Neural progenitor cell (in vitro differentiated cells): Measurements from ENCODE around the gene MTF2. TPM values are rescaled to one million over a fixed set of nuclear protein-coding genes. Genes with fewer than 3 reads are reported as not detected.

ENCODE experiments used
- DNase-seq: peaks from one replicate; pipeline ENCODE4 v3.0.0-alpha.2; 2016; ENCODE audit warnings: low spot score
- H2AFZ ChIP-seq: fragments of 200-600 bp; sonication (generic); replicated peaks from 2 replicates; pipeline ENCODE4 v1.6.1; 2016; ENCODE audit warnings: antibody characterized with exemption
- H3F3A ChIP-seq: fragments of 200-600 bp; sonication (generic); 2 replicates; pipeline ENCODE4 v1.6.1; 2016; ENCODE audit warnings: antibody characterized with exemption, low read depth
- H3K27ac ChIP-seq: fragments of 200-600 bp; sonication (generic); 2 replicates; pipeline ENCODE4 v1.5.1; 2016; ENCODE audit warnings: mild to moderate bottlenecking
- H3K27me3 ChIP-seq: fragments of 200-600 bp; sonication (generic); 2 replicates; pipeline ENCODE4 v1.6.1; 2016; ENCODE audit warnings: mild to moderate bottlenecking, moderate library complexity
- H3K36me3 ChIP-seq: fragments of 200-600 bp; sonication (generic); 2 replicates; pipeline ENCODE4 v1.5.1; 2016
- H3K4me1 ChIP-seq: fragments of 200-600 bp; sonication (generic); 2 replicates; pipeline ENCODE4 v1.6.1; 2016; ENCODE audit warnings: mixed run types
- H3K4me2 ChIP-seq: fragments of 200-600 bp; sonication (generic); 2 replicates; pipeline ENCODE4 v1.6.1; 2016
- H3K4me3 ChIP-seq: fragments of 200-600 bp; sonication (generic); 2 replicates; pipeline ENCODE4 v1.5.1; 2016
- H3K79me2 ChIP-seq: fragments of 200-600 bp; sonication (generic); 2 replicates; pipeline ENCODE4 v1.6.1; 2016; ENCODE audit warnings: low read depth
- H3K9ac ChIP-seq: fragments of 200-600 bp; sonication (generic); 2 replicates; pipeline ENCODE4 v1.6.1; 2016
- H3K9me3 ChIP-seq: fragments of 200-600 bp; sonication (generic); 2 replicates; pipeline ENCODE4 v1.5.1; 2016; ENCODE audit warnings: low read depth
- H4K20me1 ChIP-seq: fragments of 200-600 bp; sonication (generic); 2 replicates; pipeline ENCODE4 v1.6.1; 2016; ENCODE audit warnings: low read depth
- H3K27ac Mint-ChIP-seq: 3 replicates; pipeline ENCODE4 v1.8.0; 2021; ENCODE audit warnings: mixed read lengths
- H3K27me3 Mint-ChIP-seq: 2 replicates; pipeline ENCODE4 v1.8.0; 2022; ENCODE audit warnings: low read depth, mild to moderate bottlenecking, inconsistent platforms, moderate library complexity, mixed read lengths; ENCODE audit not compliant: insufficient read depth
- H3K36me3 Mint-ChIP-seq: 3 replicates; pipeline ENCODE4 v1.8.0; 2021; ENCODE audit warnings: mixed read lengths
- H3K4me1 Mint-ChIP-seq: 3 replicates; pipeline ENCODE4 v1.8.0; 2021; ENCODE audit warnings: mixed read lengths
- H3K4me3 Mint-ChIP-seq: 3 replicates; pipeline ENCODE4 v1.8.0; 2021; ENCODE audit warnings: mild to moderate bottlenecking, moderate library complexity, mixed read lengths
- H3K9me3 Mint-ChIP-seq: 3 replicates; pipeline ENCODE4 v1.8.0; 2020; ENCODE audit warnings: mixed read lengths
- EZH2 ChIP-seq: fragments of 200-600 bp; sonication (generic); IDR thresholded peaks from 2 replicates; pipeline ENCODE4 v1.6.1; 2017; ENCODE audit warnings: antibody characterized with exemption, mild to moderate bottlenecking, moderate library complexity
- EZH2phosphoT487 ChIP-seq: fragments of 200-600 bp; sonication (generic); IDR thresholded peaks from 2 replicates; pipeline ENCODE4 v1.6.1; 2017; ENCODE audit warnings: antibody characterized with exemption
- total RNA-seq: library from RNA; depleted of rRNA; stranded (reverse); fragments of >200 nt; gene quantifications from 2 replicates; pipeline ENCODE4 v1.2.3, GENCODE V29; 2015; ENCODE audit warnings: low replicate concordance
- TF ChIP-seq, protein P1 (sequence below): fragments of 200-600 bp; sonication (generic); IDR thresholded peaks from 2 replicates; pipeline ENCODE4 v1.5.1; 2017; ENCODE audit warnings: antibody characterized with exemption, mild to moderate bottlenecking

Gene MTF2
- total RNA-seq, 1 donor from 2014 or later: 149 TPM

DNA sequence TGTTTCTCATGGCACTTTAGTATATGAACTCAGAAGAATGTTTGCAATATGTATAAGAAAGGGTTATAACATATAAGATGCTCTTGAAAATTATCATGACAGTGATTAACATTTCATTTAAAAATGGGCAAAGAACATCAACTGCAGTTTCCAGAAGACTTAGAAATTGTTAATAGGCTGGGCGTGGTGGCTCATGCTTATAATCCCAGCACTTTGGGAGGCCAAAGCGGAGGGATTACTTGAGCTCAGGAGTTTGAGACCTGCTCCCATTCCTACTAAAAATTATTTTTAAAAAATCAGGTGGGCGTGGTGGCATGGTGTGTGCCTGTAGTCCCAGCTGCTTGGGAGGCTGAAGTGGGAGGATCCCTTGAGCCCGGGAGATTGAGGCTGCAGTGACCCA is 23.1 kb downstream of the MTF2 start:
- no peak for TF ChIP-seq EZH2
- TF ChIP-seq EZH2phosphoT487: no peak
- TF ChIP-seq, protein P1, sequence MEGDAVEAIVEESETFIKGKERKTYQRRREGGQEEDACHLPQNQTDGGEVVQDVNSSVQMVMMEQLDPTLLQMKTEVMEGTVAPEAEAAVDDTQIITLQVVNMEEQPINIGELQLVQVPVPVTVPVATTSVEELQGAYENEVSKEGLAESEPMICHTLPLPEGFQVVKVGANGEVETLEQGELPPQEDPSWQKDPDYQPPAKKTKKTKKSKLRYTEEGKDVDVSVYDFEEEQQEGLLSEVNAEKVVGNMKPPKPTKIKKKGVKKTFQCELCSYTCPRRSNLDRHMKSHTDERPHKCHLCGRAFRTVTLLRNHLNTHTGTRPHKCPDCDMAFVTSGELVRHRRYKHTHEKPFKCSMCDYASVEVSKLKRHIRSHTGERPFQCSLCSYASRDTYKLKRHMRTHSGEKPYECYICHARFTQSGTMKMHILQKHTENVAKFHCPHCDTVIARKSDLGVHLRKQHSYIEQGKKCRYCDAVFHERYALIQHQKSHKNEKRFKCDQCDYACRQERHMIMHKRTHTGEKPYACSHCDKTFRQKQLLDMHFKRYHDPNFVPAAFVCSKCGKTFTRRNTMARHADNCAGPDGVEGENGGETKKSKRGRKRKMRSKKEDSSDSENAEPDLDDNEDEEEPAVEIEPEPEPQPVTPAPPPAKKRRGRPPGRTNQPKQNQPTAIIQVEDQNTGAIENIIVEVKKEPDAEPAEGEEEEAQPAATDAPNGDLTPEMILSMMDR: no peak
- H3K9me3 Mint-ChIP-seq: peaks cover 25% of the 10 kb centered on the region
- Histone ChIP-seq H3K4me2 (no peak overlapping the region), H3K79me2 (peaks cover 100% of the 10 kb centered on the region), H3K9ac (no peak overlapping the region), H2AFZ (no peak overlapping the region), H3K4me1 (peaks cover 16% of the 10 kb centered on the region), H3K4me3 (no peak overlapping the region), H3K27me3 (no peaks in the 10 kb centered on the region), H3K9me3 (no peaks in the 10 kb centered on the region), H4K20me1 (peaks cover 89% of the 10 kb centered on the region), H3K27ac (no peak overlapping the region), H3F3A (peaks cover 24% of the 10 kb centered on the region), H3K36me3 (no peaks in the 10 kb centered on the region)
- no peaks in the 10 kb centered on the region for H3K27me3 Mint-ChIP-seq
- no peak overlapping the region for H3K27ac Mint-ChIP-seq
- no peak overlapping the region for H3K4me3 Mint-ChIP-seq
- H3K4me1 Mint-ChIP-seq: peaks cover 19% of the 10 kb centered on the region
- no peak for DNase-seq
- H3K36me3 Mint-ChIP-seq: peaks cover 39% of the 10 kb centered on the region

DNA sequence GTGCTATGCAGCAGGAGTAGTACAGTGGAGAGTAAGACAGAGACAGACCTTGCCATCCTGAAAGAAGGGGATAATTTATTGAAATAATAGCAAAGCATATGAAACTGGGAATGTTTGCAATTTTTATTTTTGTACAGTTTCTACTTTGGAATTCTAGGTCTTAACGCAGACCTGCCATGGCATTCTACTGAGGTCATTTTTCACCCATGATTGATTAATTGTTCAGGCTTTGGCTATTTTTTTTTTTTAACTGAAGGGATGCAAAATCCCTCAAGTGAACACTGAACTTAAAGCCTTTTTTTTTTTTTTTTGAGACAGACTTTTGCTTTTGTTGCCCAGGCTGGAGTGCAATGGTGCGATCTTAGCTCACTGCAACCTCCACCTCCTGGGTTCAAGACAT is 27.1 kb downstream of the MTF2 start:
- Histone ChIP-seq H3K4me2 (no peak overlapping the region), H2AFZ (no peak overlapping the region), H3K27me3 (no peaks in the 10 kb centered on the region), H3K9ac (no peak overlapping the region), H3K4me1 (no peaks in the 10 kb centered on the region), H3K4me3 (no peak overlapping the region), H3F3A (peaks cover 2% of the 10 kb centered on the region), H3K36me3 (peaks cover 12% of the 10 kb centered on the region), H3K27ac (no peak overlapping the region), H3K9me3 (no peaks in the 10 kb centered on the region), H4K20me1 (peaks cover 89% of the 10 kb centered on the region), H3K79me2 (peaks cover 100% of the 10 kb centered on the region)
- DNase-seq: no peak
- peaks cover 46% of the 10 kb centered on the region for H3K9me3 Mint-ChIP-seq
- no peaks in the 10 kb centered on the region for H3K27me3 Mint-ChIP-seq
- no peaks in the 10 kb centered on the region for H3K4me1 Mint-ChIP-seq
- TF ChIP-seq EZH2: no peak
- TF ChIP-seq, protein P1: no peak
- TF ChIP-seq EZH2phosphoT487: no peak
- H3K27ac Mint-ChIP-seq: no peak overlapping the region
- peaks cover 60% of the 10 kb centered on the region for H3K36me3 Mint-ChIP-seq
- H3K4me3 Mint-ChIP-seq: no peak overlapping the region

DNA sequence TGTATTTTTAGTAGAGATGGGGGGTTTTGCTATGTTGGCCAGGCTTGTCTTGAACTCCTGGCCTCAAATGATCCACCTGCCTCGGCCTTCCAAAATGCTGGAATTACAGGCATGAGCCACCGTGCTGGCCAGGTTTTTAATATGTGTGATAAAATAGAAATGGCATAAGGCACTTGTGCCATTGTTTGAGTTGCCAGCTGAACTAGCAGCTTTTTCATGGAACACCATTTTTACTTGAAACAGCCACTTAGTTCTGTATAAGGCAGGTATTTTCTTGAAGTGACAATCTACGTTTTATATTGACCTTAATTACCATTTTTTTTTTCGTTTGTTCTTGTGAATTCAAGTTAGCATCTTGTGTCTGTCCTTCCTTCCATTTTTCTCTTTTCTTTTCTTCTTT is 28.3 kb downstream of the MTF2 start:
- TF ChIP-seq EZH2 (no peak), EZH2phosphoT487 (no peak)
- TF ChIP-seq, protein P1: no peak
- H3F3A ChIP-seq: peaks cover 2% of the 10 kb centered on the region
- H3K4me2 ChIP-seq: no peak overlapping the region
- no peak overlapping the region for H3K27ac ChIP-seq
- H3K4me3 ChIP-seq: no peak overlapping the region
- H3K79me2 ChIP-seq: peaks cover 100% of the 10 kb centered on the region
- Mint-ChIP-seq H3K27ac (no peak overlapping the region), H3K9me3 (peaks cover 46% of the 10 kb centered on the region), H3K27me3 (no peaks in the 10 kb centered on the region), H3K4me1 (no peaks in the 10 kb centered on the region), H3K36me3 (peaks cover 55% of the 10 kb centered on the region), H3K4me3 (no peak overlapping the region)
- peaks cover 89% of the 10 kb centered on the region for H4K20me1 ChIP-seq
- H2AFZ ChIP-seq: no peak overlapping the region
- H3K9ac ChIP-seq: no peak overlapping the region
- H3K27me3 ChIP-seq: no peaks in the 10 kb centered on the region
- peaks cover 12% of the 10 kb centered on the region for H3K36me3 ChIP-seq
- DNase-seq: no peak
- no peaks in the 10 kb centered on the region for H3K4me1 ChIP-seq
- H3K9me3 ChIP-seq: no peaks in the 10 kb centered on the region
